ENCODE data around the gene CPED1. TPM values are rescaled to one million over a fixed set of nuclear protein-coding genes. Genes with fewer than 3 reads are reported as not detected.
"Not testable (repeated sequence)": the region's sequence is repeated elsewhere in the genome, so short reads cannot be mapped to it uniquely, and the experiment has no call there.

CPED1 gene
- total and polyA plus RNA-seq, 4 experiments from 2014 or later: 0.32 TPM; not detected in 3

GRCh38 chr7:121002048-121002756 is 13.7 kb downstream of the CPED1 start:
- H3K27ac ChIP-seq (ENCODE audit: low read depth, low read length): no peak overlapping the region
- no peaks in the 10 kb centered on the region for H3K4me1 ChIP-seq (ENCODE audit: insufficient read depth, low read length)
- no peaks in the 10 kb centered on the region for H3K9me3 ChIP-seq (ENCODE audit: control insufficient read depth in 1 of 2, low read length in 2 of 2)
- POLR2A ChIA-PET (ENCODE audit: partially characterized antibody): no interaction called here
- CTCF ChIA-PET (ENCODE audit: partially characterized antibody): interaction anchor here (5.5 kb wide), 1 partner anchor 15 kb away, joined by 42 read pairs; the partner anchor contains the start of gene CPED1
- Mint-ChIP-seq H3K4me3 (no peak overlapping the region), H3K9me3 (peaks cover 0 to 2% (median 0%) of the 10 kb centered on the region in 8 donors), H3K27ac (no peak overlapping the region), H3K4me1 (peaks cover 0 to 4% (median 4%) of the 10 kb centered on the region in 4 donors), H3K27me3 (peaks cover 18 to 22% of the 10 kb centered on the region in 2 donors), H3K36me3 (no peaks in the 10 kb centered on the region)
- intact Hi-C loops (cut with micrococcal nuclease): no loop called here
- DNase-seq: no peak
- no peaks in the 10 kb centered on the region for H3K36me3 ChIP-seq (ENCODE audit: insufficient read depth, low read length)
- no peak overlapping the region for H3K4me3 ChIP-seq (ENCODE audit: low read length in 2 of 2)
- H3K27me3 ChIP-seq (ENCODE audit: insufficient read depth, low read length): no peaks in the 10 kb centered on the region

- Mint-ChIP-seq H3K36me3 (no peaks in the 10 kb centered on the region), H3K4me3 (no peak overlapping the region), H3K27ac (no peak overlapping the region), H3K9me3 (peaks cover 0 to 2% (median 0%) of the 10 kb centered on the region in 8 donors), H3K4me1 (peaks cover 0 to 4% (median 4%) of the 10 kb centered on the region in 4 donors), H3K27me3 (peaks cover 21 to 25% of the 10 kb centered on the region in 2 donors)
- H3K4me3 ChIP-seq (ENCODE audit: low read length in 2 of 2): no peak overlapping the region
- no peak for DNase-seq
- no peaks in the 10 kb centered on the region for H3K9me3 ChIP-seq (ENCODE audit: control insufficient read depth in 1 of 2, low read length in 2 of 2)
- ChIA-PET POLR2A (ENCODE audit: partially characterized antibody) (no interaction called here), CTCF (ENCODE audit: partially characterized antibody) (interaction anchor here (5.5 kb wide), 1 partner anchor 15 kb away, joined by 42 read pairs; the partner anchor contains the start of gene CPED1)
- no peaks in the 10 kb centered on the region for H3K27me3 ChIP-seq (ENCODE audit: insufficient read depth, low read length)
- H3K36me3 ChIP-seq (ENCODE audit: insufficient read depth, low read length): no peaks in the 10 kb centered on the region
- no peak overlapping the region for H3K27ac ChIP-seq (ENCODE audit: low read depth, low read length)
- no peaks in the 10 kb centered on the region for H3K4me1 ChIP-seq (ENCODE audit: insufficient read depth, low read length)
- intact Hi-C loops (cut with micrococcal nuclease): no loop called here
Measured at GRCh38 chr7:121002757-121003200, 14.3 kb downstream of the CPED1 start.

GRCh38 chr7:121003986-121004685 is 15.6 kb downstream of the CPED1 start:
- H3K27ac Mint-ChIP-seq: no peak overlapping the region
- H3K27me3 Mint-ChIP-seq: peaks cover 27 to 30% of the 10 kb centered on the region in 2 donors
- no peaks in the 10 kb centered on the region for H3K36me3 Mint-ChIP-seq
- no peaks in the 10 kb centered on the region for H3K4me1 ChIP-seq (ENCODE audit: insufficient read depth, low read length)
- H3K27ac ChIP-seq (ENCODE audit: low read depth, low read length): no peak overlapping the region
- H3K9me3 ChIP-seq (ENCODE audit: control insufficient read depth in 1 of 2, low read length in 2 of 2): no peaks in the 10 kb centered on the region
- no peak overlapping the region for H3K4me3 Mint-ChIP-seq
- H3K4me1 Mint-ChIP-seq: peaks cover 0 to 4% (median 4%) of the 10 kb centered on the region in 4 donors
- DNase-seq: no peak
- peaks cover 0 to 2% (median 0%) of the 10 kb centered on the region in 8 donors for H3K9me3 Mint-ChIP-seq
- intact Hi-C loops (cut with micrococcal nuclease): no loop called here
- no peaks in the 10 kb centered on the region for H3K36me3 ChIP-seq (ENCODE audit: insufficient read depth, low read length)
- H3K4me3 ChIP-seq (ENCODE audit: low read length in 2 of 2): no peak overlapping the region
- ChIA-PET CTCF (ENCODE audit: partially characterized antibody) (no interaction called here), POLR2A (ENCODE audit: partially characterized antibody) (no interaction called here)
- no peaks in the 10 kb centered on the region for H3K27me3 ChIP-seq (ENCODE audit: insufficient read depth, low read length)

- H3K27me3 Mint-ChIP-seq: peaks cover 27 to 30% of the 10 kb centered on the region in 2 donors
- intact Hi-C loops (cut with micrococcal nuclease); DNase-seq; CTCF ChIA-PET (ENCODE audit: partially characterized antibody); H3K9me3 ChIP-seq (ENCODE audit: control insufficient read depth in 1 of 2, low read length in 2 of 2); H3K4me3 Mint-ChIP-seq; H3K27ac ChIP-seq (ENCODE audit: low read depth, low read length); H3K27ac Mint-ChIP-seq; H3K4me1 Mint-ChIP-seq; H3K36me3 ChIP-seq (ENCODE audit: insufficient read depth, low read length); H3K9me3 Mint-ChIP-seq; H3K4me3 ChIP-seq (ENCODE audit: low read length in 2 of 2); H3K4me1 ChIP-seq (ENCODE audit: insufficient read depth, low read length); H3K27me3 ChIP-seq (ENCODE audit: insufficient read depth, low read length); H3K36me3 Mint-ChIP-seq; POLR2A ChIA-PET (ENCODE audit: partially characterized antibody): not testable (repeated sequence)
Measured at GRCh38 chr7:121005058-121005457, 16.5 kb downstream of the CPED1 start.

GRCh38 chr7:121005996-121006584 is 17.6 kb downstream of the CPED1 start:
- no peak overlapping the region for H3K4me3 ChIP-seq (ENCODE audit: low read length in 2 of 2)
- intact Hi-C loops (cut with micrococcal nuclease): no loop called here
- Mint-ChIP-seq H3K36me3 (no peaks in the 10 kb centered on the region), H3K9me3 (peaks cover 0 to 2% (median 0%) of the 10 kb centered on the region in 8 donors), H3K4me1 (no peaks in the 10 kb centered on the region), H3K27me3 (peaks cover 27 to 32% of the 10 kb centered on the region in 2 donors), H3K27ac (no peak overlapping the region), H3K4me3 (no peak overlapping the region)
- POLR2A ChIA-PET (ENCODE audit: partially characterized antibody): no interaction called here
- no peaks in the 10 kb centered on the region for H3K27me3 ChIP-seq (ENCODE audit: insufficient read depth, low read length)
- no peaks in the 10 kb centered on the region for H3K9me3 ChIP-seq (ENCODE audit: control insufficient read depth in 1 of 2, low read length in 2 of 2)
- CTCF ChIA-PET (ENCODE audit: partially characterized antibody): no interaction called here
- H3K4me1 ChIP-seq (ENCODE audit: insufficient read depth, low read length): no peaks in the 10 kb centered on the region
- H3K27ac ChIP-seq (ENCODE audit: low read depth, low read length): no peak overlapping the region
- no peaks in the 10 kb centered on the region for H3K36me3 ChIP-seq (ENCODE audit: insufficient read depth, low read length)
- DNase-seq: no peak

GRCh38 chr7:121006711-121007315 is 18.3 kb downstream of the CPED1 start:
- H3K27ac ChIP-seq (ENCODE audit: low read depth, low read length): no peak overlapping the region
- peaks cover 26 to 32% of the 10 kb centered on the region in 2 donors for H3K27me3 Mint-ChIP-seq
- no peaks in the 10 kb centered on the region for H3K4me1 Mint-ChIP-seq
- H3K4me3 Mint-ChIP-seq: no peak overlapping the region
- no peaks in the 10 kb centered on the region for H3K36me3 Mint-ChIP-seq
- H3K9me3 Mint-ChIP-seq: peaks cover 0 to 2% (median 0%) of the 10 kb centered on the region in 8 donors
- intact Hi-C loops (cut with micrococcal nuclease): no loop called here
- no peak for DNase-seq
- no peak overlapping the region for H3K27ac Mint-ChIP-seq
- H3K9me3 ChIP-seq (ENCODE audit: control insufficient read depth in 1 of 2, low read length in 2 of 2): no peaks in the 10 kb centered on the region
- CTCF ChIA-PET (ENCODE audit: partially characterized antibody): no interaction called here
- no peaks in the 10 kb centered on the region for H3K4me1 ChIP-seq (ENCODE audit: insufficient read depth, low read length)
- H3K27me3 ChIP-seq (ENCODE audit: insufficient read depth, low read length): no peaks in the 10 kb centered on the region
- no peak overlapping the region for H3K4me3 ChIP-seq (ENCODE audit: low read length in 2 of 2)
- POLR2A ChIA-PET (ENCODE audit: partially characterized antibody): no interaction called here
- no peaks in the 10 kb centered on the region for H3K36me3 ChIP-seq (ENCODE audit: insufficient read depth, low read length)

- Histone ChIP-seq H3K27ac (ENCODE audit: low read depth, low read length) (no peak overlapping the region), H3K4me1 (ENCODE audit: insufficient read depth, low read length) (no peaks in the 10 kb centered on the region), H3K36me3 (ENCODE audit: insufficient read depth, low read length) (no peaks in the 10 kb centered on the region), H3K4me3 (ENCODE audit: low read length in 2 of 2) (no peak overlapping the region), H3K27me3 (ENCODE audit: insufficient read depth, low read length) (no peaks in the 10 kb centered on the region), H3K9me3 (ENCODE audit: control insufficient read depth in 1 of 2, low read length in 2 of 2) (no peaks in the 10 kb centered on the region)
- POLR2A ChIA-PET (ENCODE audit: partially characterized antibody): interaction anchor here (0.7 kb wide), 1 partner anchor 42 kb away, joined by 4 read pairs; no protein-coding TSS in a partner anchor
- intact Hi-C loops (cut with micrococcal nuclease): no loop called here
- peaks cover 0 to 2% (median 0%) of the 10 kb centered on the region in 8 donors for H3K9me3 Mint-ChIP-seq
- H3K36me3 Mint-ChIP-seq: no peaks in the 10 kb centered on the region
- no peak for DNase-seq
- CTCF ChIA-PET (ENCODE audit: partially characterized antibody): no interaction called here
- H3K4me3 Mint-ChIP-seq: no peak overlapping the region
- H3K27ac Mint-ChIP-seq: peak overlapping the region in 1 of 7 donors; percentile 19
- no peaks in the 10 kb centered on the region for H3K4me1 Mint-ChIP-seq
- H3K27me3 Mint-ChIP-seq: peaks cover 26% of the 10 kb centered on the region in 2 donors
Measured at GRCh38 chr7:121008816-121009215, 20.3 kb downstream of the CPED1 start.
